ENCODE data around the gene PCSK6. TPM values are rescaled to one million over a fixed set of nuclear protein-coding genes. Genes with fewer than 3 reads are reported as not detected.

The PCSK6 gene
- polyA plus RNA-seq, 1 experiment = 0.29 TPM

DNA sequence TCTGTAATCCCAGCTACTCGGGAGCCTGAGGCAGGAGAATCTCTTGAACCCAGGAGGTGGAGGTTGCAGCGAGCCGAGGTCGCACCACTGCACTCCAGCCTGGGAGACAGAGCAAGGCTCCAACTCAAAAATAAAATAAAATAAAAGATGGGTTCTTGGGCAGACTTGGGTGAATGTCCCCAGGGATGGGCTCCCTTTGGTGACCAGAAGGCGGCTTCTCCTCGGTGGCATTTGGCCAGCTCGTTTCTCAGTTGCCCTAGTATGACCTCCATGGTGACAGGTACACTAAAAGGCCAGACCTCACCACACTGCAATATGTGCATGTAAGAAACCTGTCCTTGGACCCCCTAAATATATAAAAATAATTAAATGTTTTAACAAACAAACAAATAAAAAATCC, 118.4 kb downstream of the PCSK6 start:
- Histone ChIP-seq H3K36me3 (ENCODE audit: control insufficient read depth, insufficient read depth, low read length) (no peaks in the 10 kb centered on the region), H3K27me3 (ENCODE audit: control insufficient read depth, insufficient read depth, low read length) (no peaks in the 10 kb centered on the region; the same call in 1 of the 2 replicates), H3K4me3 (ENCODE audit: low read depth, low read length) (no peak overlapping the region)
- TF ChIP-seq, protein P1, sequence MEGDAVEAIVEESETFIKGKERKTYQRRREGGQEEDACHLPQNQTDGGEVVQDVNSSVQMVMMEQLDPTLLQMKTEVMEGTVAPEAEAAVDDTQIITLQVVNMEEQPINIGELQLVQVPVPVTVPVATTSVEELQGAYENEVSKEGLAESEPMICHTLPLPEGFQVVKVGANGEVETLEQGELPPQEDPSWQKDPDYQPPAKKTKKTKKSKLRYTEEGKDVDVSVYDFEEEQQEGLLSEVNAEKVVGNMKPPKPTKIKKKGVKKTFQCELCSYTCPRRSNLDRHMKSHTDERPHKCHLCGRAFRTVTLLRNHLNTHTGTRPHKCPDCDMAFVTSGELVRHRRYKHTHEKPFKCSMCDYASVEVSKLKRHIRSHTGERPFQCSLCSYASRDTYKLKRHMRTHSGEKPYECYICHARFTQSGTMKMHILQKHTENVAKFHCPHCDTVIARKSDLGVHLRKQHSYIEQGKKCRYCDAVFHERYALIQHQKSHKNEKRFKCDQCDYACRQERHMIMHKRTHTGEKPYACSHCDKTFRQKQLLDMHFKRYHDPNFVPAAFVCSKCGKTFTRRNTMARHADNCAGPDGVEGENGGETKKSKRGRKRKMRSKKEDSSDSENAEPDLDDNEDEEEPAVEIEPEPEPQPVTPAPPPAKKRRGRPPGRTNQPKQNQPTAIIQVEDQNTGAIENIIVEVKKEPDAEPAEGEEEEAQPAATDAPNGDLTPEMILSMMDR (IDR thresholded peaks at IDR 0.05; ENCODE audit: insufficient read depth, low read depth, low read length) = no peak
- ChIA-PET POLR2A (no interaction called here), CTCF (no interaction called here)
- no peak for DNase-seq (ENCODE audit: low read depth)

DNA sequence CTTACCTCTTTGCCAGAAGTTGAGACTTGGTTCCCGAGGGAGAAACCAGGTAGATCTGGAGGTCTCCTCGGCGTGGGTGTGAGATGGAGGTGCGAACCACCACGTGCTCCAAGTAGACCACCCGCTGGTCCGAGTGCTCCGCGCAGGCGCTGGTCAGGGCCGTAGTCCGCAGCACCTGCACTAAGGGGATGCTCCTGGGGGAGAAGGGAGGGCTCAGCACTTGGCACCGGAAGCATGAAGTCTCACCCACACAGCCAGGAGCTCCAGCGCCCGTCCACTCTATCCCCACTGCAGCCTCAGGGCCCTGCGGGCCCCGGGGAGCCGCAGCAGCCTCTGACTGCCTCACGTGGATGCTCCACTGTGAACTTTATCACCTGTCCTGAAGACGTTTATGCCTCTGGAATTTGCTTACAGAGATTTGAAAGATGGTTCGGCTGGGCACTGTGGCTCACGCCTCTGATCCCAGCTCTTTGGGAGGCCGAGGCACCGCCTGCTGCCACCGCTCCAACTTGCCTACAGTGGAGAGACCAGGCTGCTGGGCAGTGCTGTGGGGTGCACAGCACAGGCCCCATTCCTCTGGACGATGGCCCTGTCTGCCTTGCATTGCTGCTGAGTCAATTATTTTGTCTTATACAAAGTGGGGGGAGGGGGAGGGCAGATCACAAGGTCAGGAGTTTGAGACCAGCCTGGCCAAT, 119.0 kb downstream of the PCSK6 start:
- Histone ChIP-seq H3K36me3 (ENCODE audit: control insufficient read depth, insufficient read depth, low read length) (no peaks in the 10 kb centered on the region), H3K4me3 (ENCODE audit: low read depth, low read length) (no peak overlapping the region), H3K27me3 (ENCODE audit: control insufficient read depth, insufficient read depth, low read length) (no peaks in the 10 kb centered on the region)
- CTCF ChIA-PET = no interaction called here
- TF ChIP-seq, protein P1 (IDR thresholded peaks at IDR 0.05; ENCODE audit: insufficient read depth, low read depth, low read length) = no peak
- POLR2A ChIA-PET = no interaction called here
- no peak for DNase-seq (ENCODE audit: low read depth)

DNA sequence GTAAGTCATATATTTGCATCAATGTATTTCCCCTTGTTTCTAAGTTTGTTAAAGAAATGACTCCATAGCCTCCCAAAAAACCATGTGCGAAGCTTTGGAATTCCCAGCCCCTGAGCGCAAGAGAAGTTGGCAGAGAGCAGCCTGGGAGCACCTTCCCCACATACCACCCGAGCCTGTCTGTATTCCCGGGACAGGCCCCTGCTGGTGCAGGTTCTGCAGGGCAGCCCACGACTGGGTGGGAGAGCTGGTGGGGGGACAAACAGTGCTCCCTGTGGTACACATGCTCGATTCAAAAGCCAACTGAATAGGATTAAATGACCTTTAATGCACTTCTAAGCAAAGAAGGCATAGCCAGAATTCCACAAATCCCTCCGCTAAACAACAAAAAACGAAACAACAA, 119.8 kb downstream of the PCSK6 start:
- no peak for DNase-seq (ENCODE audit: low read depth)
- Histone ChIP-seq H3K27me3 (ENCODE audit: control insufficient read depth, insufficient read depth, low read length) (no peaks in the 10 kb centered on the region), H3K4me3 (ENCODE audit: low read depth, low read length) (no peak overlapping the region), H3K36me3 (ENCODE audit: control insufficient read depth, insufficient read depth, low read length) (no peaks in the 10 kb centered on the region)
- TF ChIP-seq, protein P1 (IDR thresholded peaks at IDR 0.05; ENCODE audit: insufficient read depth, low read depth, low read length) = no peak
- ChIA-PET POLR2A (no interaction called here), CTCF (no interaction called here)

DNA sequence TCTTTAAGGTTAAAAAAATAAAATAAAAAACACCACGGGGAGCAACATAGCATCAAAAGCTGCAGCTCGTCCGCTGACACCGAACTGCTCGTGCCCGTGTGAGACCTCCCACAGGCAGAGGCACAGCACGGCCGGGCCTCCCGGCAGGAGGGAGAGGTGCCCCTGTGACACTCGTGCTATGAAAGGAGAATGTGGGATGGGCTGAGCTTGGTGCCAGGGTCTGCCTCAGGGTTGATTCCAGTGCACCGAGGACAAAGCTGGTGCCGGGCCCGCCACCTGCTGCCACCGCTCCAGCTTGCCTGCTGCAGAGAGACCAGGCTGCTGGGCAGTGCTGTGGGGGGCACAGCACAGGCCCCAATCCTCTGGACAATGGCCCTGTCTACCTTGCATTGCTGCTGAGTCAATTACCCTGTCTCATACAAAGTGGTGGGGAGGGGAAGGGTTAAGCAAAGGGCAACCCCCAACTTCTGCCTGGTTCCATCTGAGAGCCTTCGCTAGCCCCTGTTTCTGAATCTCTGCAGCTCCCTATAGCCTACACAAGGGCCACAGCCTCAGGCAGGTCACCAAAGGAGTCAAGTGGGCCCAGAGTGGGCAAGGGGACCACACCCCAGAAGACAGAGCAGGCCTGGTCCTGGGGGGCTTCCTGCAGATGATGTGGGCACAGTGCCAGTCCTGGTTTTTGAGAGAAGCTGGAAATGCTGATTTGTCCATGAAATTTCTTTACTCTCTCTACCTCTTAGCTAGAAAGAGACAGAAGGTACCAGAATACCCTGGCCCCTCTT, 120.5 kb downstream of the PCSK6 start:
- Histone ChIP-seq H3K4me3 (ENCODE audit: low read depth, low read length) (no peak overlapping the region), H3K36me3 (ENCODE audit: control insufficient read depth, insufficient read depth, low read length) (no peaks in the 10 kb centered on the region), H3K27me3 (ENCODE audit: control insufficient read depth, insufficient read depth, low read length) (no peaks in the 10 kb centered on the region)
- CTCF ChIA-PET = no interaction called here
- TF ChIP-seq, protein P1 (IDR thresholded peaks at IDR 0.05; ENCODE audit: insufficient read depth, low read depth, low read length) = no peak
- POLR2A ChIA-PET = no interaction called here
- no peak for DNase-seq (ENCODE audit: low read depth)

DNA sequence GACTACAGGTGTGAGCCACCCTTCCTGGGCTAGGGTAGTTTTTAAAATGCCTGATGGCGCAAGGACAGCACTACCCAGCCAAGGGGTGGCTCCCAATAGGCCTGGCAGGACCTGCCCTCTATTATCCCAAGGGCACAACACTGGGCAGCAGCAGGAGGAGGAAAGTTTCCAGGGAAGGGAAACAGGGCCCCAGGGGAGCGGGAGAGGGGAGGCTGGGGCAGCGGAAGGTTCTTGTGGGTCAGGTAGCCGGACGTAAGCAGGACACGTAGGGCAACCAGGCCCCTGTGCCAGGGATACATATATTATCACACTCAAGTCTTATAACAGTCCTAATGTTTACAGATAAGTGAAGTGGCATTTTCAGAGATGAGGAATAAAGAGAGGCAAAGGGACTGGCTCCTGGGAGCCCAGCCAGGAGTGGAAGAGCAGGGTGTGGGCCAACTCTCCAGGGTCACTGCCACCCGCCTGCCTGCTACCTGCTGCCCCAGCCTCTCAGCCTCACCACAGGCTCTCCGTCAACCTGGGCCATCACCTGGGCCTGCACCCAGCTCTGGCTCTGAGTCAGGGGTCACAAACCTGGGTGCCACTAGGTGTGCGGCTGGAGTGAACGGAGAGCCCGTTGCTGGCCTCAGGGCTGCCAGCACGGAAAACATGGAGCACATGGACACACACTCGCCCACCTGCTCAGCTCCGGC, 121.3 kb downstream of the PCSK6 start:
- DNase-seq (ENCODE audit: low read depth) = no peak
- Histone ChIP-seq H3K4me3 (ENCODE audit: low read depth, low read length) (no peak overlapping the region), H3K36me3 (ENCODE audit: control insufficient read depth, insufficient read depth, low read length) (no peaks in the 10 kb centered on the region), H3K27me3 (ENCODE audit: control insufficient read depth, insufficient read depth, low read length) (no peaks in the 10 kb centered on the region)
- POLR2A ChIA-PET = no interaction called here
- CTCF ChIA-PET = interaction anchor here (1.1 kb wide), 1 partner anchor 270 kb away, joined by 3 read pairs; no protein-coding TSS in a partner anchor
- TF ChIP-seq, protein P1 (IDR thresholded peaks at IDR 0.05; ENCODE audit: insufficient read depth, low read depth, low read length) = no peak

All from BJ (cell line).